NCI-H146 treated with DMSO at 0.1 percent for 48 hours (cell line): ENCODE measurements around the gene KAT6B.
A peak's percentile ranks its signal among the peaks of the same experiment; 100 is the strongest.

Experiments used
- DNase-seq: peaks from one replicate; lab custom pipeline; 2025; ENCODE audit not compliant: unreplicated experiment; lab: John Stamatoyannopoulos, UW

The KAT6B gene

DNA sequence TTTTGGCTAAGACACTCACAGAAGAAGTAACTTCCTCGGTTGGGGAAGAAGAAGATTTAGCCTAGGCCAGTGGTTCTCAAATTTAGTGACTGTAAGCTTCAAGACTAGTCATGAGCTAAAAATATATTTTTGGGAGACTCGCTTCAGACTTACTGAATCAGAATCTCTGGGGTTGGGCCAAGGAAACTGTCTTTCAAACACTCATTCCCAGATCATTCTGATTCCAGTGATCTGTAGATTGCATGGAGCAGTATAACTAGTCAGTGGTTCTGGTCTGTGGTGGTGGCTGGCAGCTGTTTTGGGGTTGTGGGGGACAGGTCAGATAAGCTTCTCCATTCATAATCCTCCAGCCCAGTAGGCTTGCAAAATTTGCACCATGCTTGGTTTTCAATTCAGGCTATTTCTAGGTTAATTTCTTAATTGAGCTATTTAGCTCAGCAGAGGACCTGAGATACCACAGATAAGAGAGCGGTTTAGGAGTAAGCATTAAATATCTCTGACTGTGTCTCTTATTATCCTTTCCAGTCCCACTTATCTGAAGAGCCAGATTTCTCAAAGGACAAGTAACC lies 3.8 kb upstream of the KAT6B start:
- peak; percentile 35 for DNase-seq

GRCh38 chr10:74823791-74824183 lies 2.6 kb upstream of the KAT6B start:
- DNase-seq: no peak

- no peak for DNase-seq
These were observed 2.1 kb upstream of the KAT6B start for GRCh38 chr10:74824184-74824899.

DNA sequence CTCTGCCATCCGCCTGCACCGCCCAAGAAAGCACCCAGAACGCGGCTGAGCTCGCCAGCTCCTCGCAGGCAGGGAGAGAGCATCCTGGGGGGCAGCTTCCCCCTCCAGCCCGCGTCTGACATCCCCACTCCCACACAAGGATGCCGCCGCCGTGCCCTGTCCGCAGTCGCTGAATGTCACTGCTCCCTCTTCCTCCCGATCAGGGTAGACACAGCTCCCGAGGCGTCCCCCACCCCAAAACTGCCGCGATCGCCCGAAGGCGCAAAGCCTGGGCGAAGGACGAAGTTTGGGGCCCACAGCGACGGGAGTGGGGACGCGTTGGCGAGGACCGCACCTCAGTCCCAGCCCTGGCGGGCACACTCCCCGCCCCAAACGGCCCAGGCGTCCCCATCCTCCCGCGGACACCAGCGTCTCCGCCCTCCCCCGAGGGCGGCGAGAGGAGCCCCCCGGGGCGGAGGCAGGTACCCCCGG lies 1.5 kb upstream of the KAT6B start:
- peak; percentile 14 for DNase-seq

GRCh38 chr10:74825371-74826141 lies 844 bp upstream of the KAT6B start:
- DNase-seq: peak; percentile 37

DNA sequence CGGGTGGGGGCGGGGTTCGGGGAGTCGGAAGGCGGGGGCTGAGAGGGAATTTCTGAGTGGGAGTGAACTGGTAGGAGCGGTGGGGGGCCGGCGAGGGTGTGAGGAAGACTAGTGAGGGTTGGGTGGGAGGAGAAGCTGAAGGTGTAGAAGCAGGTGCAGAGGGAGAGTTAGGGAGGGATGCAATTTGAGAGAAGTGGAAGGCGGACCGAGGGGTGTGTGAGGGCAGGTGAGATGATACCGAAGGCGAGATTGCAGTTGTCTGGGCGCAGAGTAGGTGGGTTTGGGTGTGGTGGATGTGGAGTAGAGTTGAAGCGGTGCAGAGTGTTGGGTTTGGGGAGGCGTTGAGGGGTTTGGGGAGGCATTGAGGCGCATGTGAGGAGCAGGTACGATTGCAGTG lies 643 bp downstream of the KAT6B start:
- DNase-seq: peak; percentile 83

DNA sequence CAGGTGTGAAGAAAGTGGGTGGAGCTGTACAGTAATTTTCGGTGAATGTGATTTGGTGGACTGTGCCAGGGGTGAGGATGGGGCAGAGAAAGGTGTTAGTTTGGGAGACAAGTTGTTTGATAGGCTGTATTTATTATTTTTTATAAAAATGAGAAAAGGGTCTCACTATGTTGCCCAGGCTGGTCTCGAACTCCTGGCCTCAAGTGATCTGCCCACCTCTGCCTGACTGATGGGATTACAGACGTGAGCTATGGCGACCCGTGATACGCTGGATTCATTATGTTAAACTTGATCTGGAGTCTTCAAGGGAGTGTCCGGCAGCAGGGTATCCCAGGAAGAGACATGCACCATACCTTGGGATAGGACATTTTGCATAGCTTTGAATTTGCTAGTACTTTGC lies 1.3 kb downstream of the KAT6B start:
- no peak for DNase-seq

DNA sequence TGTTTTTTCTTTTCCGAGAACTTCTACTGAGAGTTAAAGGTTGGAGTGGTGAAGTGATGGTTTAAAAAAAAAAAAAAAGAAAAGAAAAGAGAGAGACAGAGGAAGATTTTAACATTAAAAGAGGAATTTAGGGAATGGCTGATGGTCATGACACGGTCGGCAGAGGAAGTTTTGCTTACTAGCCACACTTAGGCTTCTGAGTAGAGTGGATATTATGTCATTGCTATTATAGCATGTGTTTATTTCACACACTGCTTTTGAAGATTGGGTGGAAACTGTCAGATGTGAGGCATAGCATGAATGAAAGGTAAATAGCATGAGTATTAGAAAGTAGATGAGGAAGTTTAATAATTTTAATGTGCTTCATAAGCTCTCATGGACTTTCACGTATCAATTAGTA lies 2.5 kb downstream of the KAT6B start:
- no peak for DNase-seq

DNA sequence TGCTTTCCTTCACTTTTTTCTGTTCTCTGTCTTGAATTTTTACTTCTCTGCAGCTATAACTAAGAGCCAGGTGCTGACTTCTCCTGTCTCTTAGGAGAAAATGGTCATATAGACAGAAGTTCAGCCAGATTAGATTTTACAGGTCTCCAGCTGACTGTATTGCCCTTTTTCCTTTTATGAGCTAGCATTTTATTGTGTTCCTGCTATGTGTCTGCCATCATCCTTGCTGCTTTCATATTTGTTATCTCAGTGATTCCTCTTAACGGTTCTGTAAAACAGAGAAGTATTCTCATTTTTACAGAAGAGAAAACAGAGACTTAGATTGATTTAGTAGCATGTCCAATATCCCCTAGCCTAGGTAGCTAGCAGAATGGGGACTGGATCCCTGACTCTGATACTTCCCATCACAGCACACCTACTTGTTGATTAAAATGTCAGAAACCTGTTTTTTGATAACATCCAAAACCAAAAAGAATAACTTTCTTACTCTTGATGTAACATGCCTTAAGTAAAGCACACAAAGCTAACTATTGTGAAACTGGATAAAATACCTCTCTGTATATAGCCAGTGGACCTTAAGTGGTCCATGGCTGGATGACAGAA lies 5.2 kb downstream of the KAT6B start:
- no peak for DNase-seq

GRCh38 chr10:74835963-74836362 lies 9.6 kb downstream of the KAT6B start:
- DNase-seq: no peak

GRCh38 chr10:74836877-74837276 lies 10.5 kb downstream of the KAT6B start:
- DNase-seq: no peak

GRCh38 chr10:74837743-74838142 lies 11.3 kb downstream of the KAT6B start:
- DNase-seq: no peak

DNA sequence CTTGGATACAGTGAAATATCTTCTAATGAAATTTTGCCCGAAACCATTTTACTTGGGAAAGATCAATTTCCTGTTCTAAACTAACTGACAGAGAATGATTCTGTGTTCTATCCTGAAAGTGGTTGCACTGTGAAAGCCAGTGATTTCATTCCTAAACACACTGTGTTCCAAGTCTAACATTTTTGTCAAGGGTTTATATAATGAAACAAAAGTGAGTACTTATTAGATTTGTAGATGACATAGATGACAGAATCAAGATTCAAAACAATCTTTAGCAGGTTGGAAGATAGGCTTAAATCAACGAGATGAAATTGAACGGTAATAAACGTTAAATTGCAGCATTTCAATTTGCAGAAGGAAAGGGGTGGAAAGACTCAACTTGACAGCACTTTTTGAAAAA lies 13.3 kb downstream of the KAT6B start:
- no peak for DNase-seq

- no peak for DNase-seq
These were observed 15.0 kb downstream of the KAT6B start for GRCh38 chr10:74841265-74841973.

DNA sequence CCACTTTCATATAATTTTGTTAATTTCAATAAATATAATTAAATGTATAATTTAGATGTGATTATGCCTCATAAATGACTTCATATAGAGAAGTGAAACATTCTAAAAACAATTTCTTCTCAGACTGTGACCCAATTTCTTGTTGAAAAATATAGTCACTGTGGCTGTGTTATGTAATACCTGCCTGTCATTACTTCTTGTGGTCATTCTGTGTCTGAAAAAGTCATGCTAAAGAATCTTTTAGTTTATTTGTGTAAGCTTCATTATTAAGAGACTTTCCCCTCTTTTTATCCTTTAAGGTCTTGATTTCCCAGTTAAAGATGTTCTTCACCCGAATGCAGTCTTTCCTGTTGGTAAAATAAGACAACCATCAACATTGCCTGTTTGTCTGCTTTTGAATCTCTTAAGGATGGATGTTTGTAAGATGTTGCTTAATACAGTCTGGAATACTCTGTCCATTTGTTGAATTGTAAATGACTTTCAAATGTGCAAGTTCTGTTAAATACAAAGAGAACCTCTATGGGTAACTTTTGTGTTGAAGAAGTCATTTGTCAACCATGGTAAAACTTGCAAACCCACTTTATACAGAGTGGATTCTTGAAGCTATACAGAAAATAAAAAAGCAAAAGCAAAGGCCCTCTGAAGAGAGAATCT lies 16.0 kb downstream of the KAT6B start:
- no peak for DNase-seq

DNA sequence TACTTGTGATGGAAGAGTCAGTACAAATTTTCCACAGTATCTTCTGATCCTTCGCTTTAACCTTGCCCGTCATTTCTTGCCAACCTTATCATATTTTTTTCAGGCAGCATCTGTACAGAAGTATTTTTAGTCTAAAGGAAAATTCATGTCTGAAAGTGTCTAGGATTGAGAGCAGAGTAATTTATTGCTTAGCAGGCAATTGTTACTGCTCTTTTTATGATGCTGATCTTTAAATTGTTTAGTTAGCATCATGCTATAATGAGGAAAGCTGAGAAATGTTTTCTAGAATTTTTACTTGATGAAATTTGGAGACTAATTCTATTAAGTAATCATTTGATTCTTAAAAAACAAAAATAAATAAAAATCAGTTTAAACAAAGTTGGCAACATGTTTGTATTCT lies 20.6 kb downstream of the KAT6B start:
- no peak for DNase-seq

DNA sequence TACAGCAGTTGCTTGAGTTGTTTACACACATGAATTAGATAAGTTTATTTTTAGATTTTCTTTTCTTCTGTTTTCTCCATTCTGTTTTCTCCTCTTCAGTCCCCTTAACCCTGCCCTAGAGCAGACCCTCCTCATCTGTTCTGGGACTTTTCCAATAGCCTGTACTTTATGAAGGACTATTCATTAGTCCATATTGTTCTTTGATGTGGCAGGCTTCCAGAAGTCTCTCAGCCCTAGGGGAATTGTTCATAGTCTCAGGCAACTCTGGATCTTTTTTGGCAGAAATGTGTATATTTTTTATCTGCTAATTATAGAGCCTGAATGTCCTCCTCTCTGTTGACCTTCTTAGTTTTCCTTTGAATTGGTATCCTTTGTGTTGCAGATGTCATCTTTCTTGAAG lies 25.4 kb downstream of the KAT6B start:
- DNase-seq: no peak

GRCh38 chr10:74852381-74852780 lies 26.0 kb downstream of the KAT6B start:
- no peak for DNase-seq

- DNase-seq: no peak
These were observed 28.2 kb downstream of the KAT6B start for GRCh38 chr10:74854610-74855009.

- no peak for DNase-seq
These were observed 28.6 kb downstream of the KAT6B start for GRCh38 chr10:74855027-74855426.

DNA sequence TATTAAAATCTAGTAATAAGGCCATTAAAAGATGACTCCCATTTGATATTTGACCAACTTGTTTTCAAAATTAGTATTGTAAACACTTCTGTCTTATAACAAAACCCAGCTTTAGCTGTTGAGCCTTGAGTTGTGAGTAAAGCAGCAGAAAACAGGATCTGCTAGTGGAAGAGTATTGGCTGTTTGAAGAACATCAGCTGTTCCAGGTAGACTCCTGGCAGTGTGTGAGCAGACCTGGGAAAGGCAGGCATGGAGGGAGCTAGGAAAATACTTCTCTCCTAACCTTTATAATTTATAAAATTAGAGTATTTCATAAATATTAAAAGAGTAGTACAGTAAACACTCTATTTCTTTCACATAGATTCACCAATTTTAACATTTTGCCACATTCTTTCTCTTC lies 29.0 kb downstream of the KAT6B start:
- DNase-seq: no peak
